ENCODE data around the gene TNNC2. TPM values are rescaled to one million over a fixed set of nuclear protein-coding genes. Genes with fewer than 3 reads are reported as not detected.

Gene TNNC2
- total RNA-seq, 2 experiments from 2014 or later, result not detected

GRCh38 chr20:45853484-45853883, 26.4 kb upstream of the TNNC2 start:
- Histone ChIP-seq H3K9me3 (ENCODE audit: low read length) (no peaks in the 10 kb centered on the region), H3K36me3 (ENCODE audit: insufficient read depth, low read length) (no peaks in the 10 kb centered on the region), H3K9me2 (ENCODE audit: insufficient read depth, low read length) (no peaks in the 10 kb centered on the region), H4K20me1 (ENCODE audit: insufficient read depth, low read length) (no peaks in the 10 kb centered on the region), H3K79me2 (ENCODE audit: insufficient read depth, low read depth, low read length) (peaks cover 20% of the 10 kb centered on the region; the same call in 1 of the 2 replicates), H3K4me2 (ENCODE audit: low read length) (no peak overlapping the region), H3K4me1 (ENCODE audit: insufficient read depth, low read length, poor library complexity, severe bottlenecking) (peaks cover 14% of the 10 kb centered on the region), H2AFZ (ENCODE audit: low read length) (no peak overlapping the region), H3K27ac (ENCODE audit: low read depth, low read length, poor library complexity, severe bottlenecking) (no peak overlapping the region), H3K4me3 (ENCODE audit: low read depth, low read length, poor library complexity, severe bottlenecking) (no peak overlapping the region)
- ChIA-PET CTCF (ENCODE audit: unreplicated experiment) (no interaction called here), POLR2A (no interaction called here)
- intact Hi-C loops (cut with micrococcal nuclease; ENCODE audit: unreplicated experiment), result no loop called here
- no peak for TF ChIP-seq CTCF (conservative IDR thresholded peaks at IDR 0.05; ENCODE audit: low read length)
- TF ChIP-seq EZH2phosphoT487 (IDR thresholded peaks at IDR 0.05; ENCODE audit: borderline replicate concordance, low read depth, low read length), result no peak
- DNase-seq (ENCODE audit: low spot score), result no peak
- TSS peak; percentile 14 for BruUV-seq (replicated peaks)

- peaks cover 14% of the 10 kb centered on the region; the same call in 1 of the 2 replicates for H3K79me2 ChIP-seq (ENCODE audit: insufficient read depth, low read depth, low read length)
- H3K4me3 ChIP-seq (ENCODE audit: low read depth, low read length, poor library complexity, severe bottlenecking), result no peak overlapping the region
- H4K20me1 ChIP-seq (ENCODE audit: insufficient read depth, low read length), result no peaks in the 10 kb centered on the region
- no peak overlapping the region for H3K4me2 ChIP-seq (ENCODE audit: low read length)
- H3K36me3 ChIP-seq (ENCODE audit: insufficient read depth, low read length), result no peaks in the 10 kb centered on the region
- peaks cover 9% of the 10 kb centered on the region for H3K4me1 ChIP-seq (ENCODE audit: insufficient read depth, low read length, poor library complexity, severe bottlenecking)
- intact Hi-C loops (cut with micrococcal nuclease; ENCODE audit: unreplicated experiment), result no loop called here
- no peaks in the 10 kb centered on the region for H3K9me2 ChIP-seq (ENCODE audit: insufficient read depth, low read length)
- no TSS peak for BruUV-seq (replicated peaks)
- ChIA-PET CTCF (ENCODE audit: unreplicated experiment) (no interaction called here), POLR2A (interaction anchor here (0.8 to 1.7 kb wide), 4 partner anchors 10 to 120 kb away, joined by 3 to 11 read pairs (median 4); partner anchors contain the start of gene ZNF335)
- H3K27ac ChIP-seq (ENCODE audit: low read depth, low read length, poor library complexity, severe bottlenecking), result no peak overlapping the region
- no peak overlapping the region for H2AFZ ChIP-seq (ENCODE audit: low read length)
- TF ChIP-seq CTCF (conservative IDR thresholded peaks at IDR 0.05; ENCODE audit: low read length), result no peak
- TF ChIP-seq EZH2phosphoT487 (IDR thresholded peaks at IDR 0.05; ENCODE audit: borderline replicate concordance, low read depth, low read length), result no peak
- no peak for DNase-seq (ENCODE audit: low spot score)
- H3K9me3 ChIP-seq (ENCODE audit: low read length), result no peaks in the 10 kb centered on the region
These were observed 25.2 kb upstream of the TNNC2 start for GRCh38 chr20:45852326-45852725.

- Histone ChIP-seq H3K4me2 (ENCODE audit: low read length) (no peak overlapping the region), H3K36me3 (ENCODE audit: insufficient read depth, low read length) (peaks cover under 1% of the 10 kb centered on the region; the same call in 1 of the 2 replicates), H3K27ac (ENCODE audit: low read depth, low read length, poor library complexity, severe bottlenecking) (no peak overlapping the region), H3K4me3 (ENCODE audit: low read depth, low read length, poor library complexity, severe bottlenecking) (no peak overlapping the region), H3K4me1 (ENCODE audit: insufficient read depth, low read length, poor library complexity, severe bottlenecking) (peaks cover 8% of the 10 kb centered on the region), H3K79me2 (ENCODE audit: insufficient read depth, low read depth, low read length) (peaks cover 10% of the 10 kb centered on the region; the same call in 1 of the 2 replicates), H3K9me3 (ENCODE audit: low read length) (no peaks in the 10 kb centered on the region), H3K9me2 (ENCODE audit: insufficient read depth, low read length) (no peaks in the 10 kb centered on the region), H2AFZ (ENCODE audit: low read length) (no peak overlapping the region), H4K20me1 (ENCODE audit: insufficient read depth, low read length) (no peaks in the 10 kb centered on the region)
- intact Hi-C loops (cut with micrococcal nuclease; ENCODE audit: unreplicated experiment), result no loop called here
- DNase-seq (ENCODE audit: low spot score), result no peak
- POLR2A ChIA-PET, result interaction anchor here (0.6 to 1.7 kb wide), 4 partner anchors 9 to 121 kb away, joined by 3 to 11 read pairs (median 3); partner anchors contain the start of gene ZNF335
- CTCF ChIA-PET (ENCODE audit: unreplicated experiment), result no interaction called here
- no TSS peak for BruUV-seq (replicated peaks)
- no peak for TF ChIP-seq CTCF (conservative IDR thresholded peaks at IDR 0.05; ENCODE audit: low read length)
- no peak for TF ChIP-seq EZH2phosphoT487 (IDR thresholded peaks at IDR 0.05; ENCODE audit: borderline replicate concordance, low read depth, low read length)
These were observed 24.4 kb upstream of the TNNC2 start for GRCh38 chr20:45851501-45851900.

All from OCI-LY7 (cell line).